ENCODE measurements around the gene GALNT5. TPM values are rescaled to one million over a fixed set of nuclear protein-coding genes. Genes with fewer than 3 reads are reported as not detected.

GALNT5 gene
- total RNA-seq, 2 experiments from 2014 or later, result 0.04 TPM; not detected in 1

DNA sequence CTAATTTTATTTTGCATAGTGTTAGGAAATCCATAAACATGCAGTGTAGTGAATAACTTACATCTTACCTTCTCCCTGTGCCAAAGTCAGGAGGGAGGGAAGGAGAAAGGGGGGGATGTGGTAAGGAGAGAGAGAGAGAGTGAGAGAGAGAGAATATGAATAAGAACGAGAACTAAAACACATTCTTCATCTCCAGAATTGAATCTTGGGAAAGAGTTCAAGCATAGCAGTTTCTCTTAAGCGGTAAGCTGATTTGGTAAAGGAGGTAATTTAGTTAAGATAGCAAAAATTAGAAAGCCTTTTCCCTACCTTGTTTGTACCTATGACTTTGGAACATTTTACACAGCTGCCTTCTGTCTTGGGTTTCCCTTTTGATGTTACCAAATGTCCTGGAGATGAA lies 52.4 kb downstream of the GALNT5 start:
- ATAC-seq (no peak), DNase-seq (no peak)
- intact Hi-C loops (cut with DNase I, micrococcal nuclease), result loop anchor here in 1 of 2 experiments (10.0 kb wide), 4 partner anchors 185 to 1445 kb away; partner anchors contain the start of gene ACVR1C
- peaks cover 58% of the 10 kb centered on the region for H3K4me1 Mint-ChIP-seq
- CTCF ChIA-PET, result interaction anchor here (0.6 to 3.7 kb wide), 8 partner anchors 16 to 438 kb away, joined by 3 to 17 read pairs (median 4); partner anchors contain the start of genes ACVR1C and ERMN
- no peaks in the 10 kb centered on the region for H3K9me3 Mint-ChIP-seq (ENCODE audit: low read depth)
- H3K27ac Mint-ChIP-seq, result no peak overlapping the region
- no peaks in the 10 kb centered on the region for H3K36me3 Mint-ChIP-seq (ENCODE audit: low read depth)
- no peak overlapping the region for H3K4me3 Mint-ChIP-seq
- H3K27me3 Mint-ChIP-seq, result no peaks in the 10 kb centered on the region
- POLR2A ChIA-PET, result no interaction called here

- no peaks in the 10 kb centered on the region for H3K27me3 Mint-ChIP-seq
- no peak overlapping the region for H3K27ac Mint-ChIP-seq
- no peak for DNase-seq
- H3K9me3 Mint-ChIP-seq (ENCODE audit: low read depth), result no peaks in the 10 kb centered on the region
- ATAC-seq, result no peak
- ChIA-PET POLR2A (no interaction called here), CTCF (interaction anchor here (0.6 to 3.7 kb wide), 7 partner anchors 10 to 1313 kb away, joined by 3 to 17 read pairs (median 4); no protein-coding TSS in a partner anchor)
- H3K36me3 Mint-ChIP-seq (ENCODE audit: low read depth), result no peaks in the 10 kb centered on the region
- intact Hi-C loops (cut with DNase I, micrococcal nuclease), result loop anchor here (2.0 kb wide), 2 partner anchors 15 to 587 kb away; no protein-coding TSS in a partner anchor
- H3K4me1 Mint-ChIP-seq, result peaks cover 62% of the 10 kb centered on the region
- no peak overlapping the region for H3K4me3 Mint-ChIP-seq
These were observed 54.2 kb downstream of the GALNT5 start for GRCh38 chr2:157311706-157312105.

DNA sequence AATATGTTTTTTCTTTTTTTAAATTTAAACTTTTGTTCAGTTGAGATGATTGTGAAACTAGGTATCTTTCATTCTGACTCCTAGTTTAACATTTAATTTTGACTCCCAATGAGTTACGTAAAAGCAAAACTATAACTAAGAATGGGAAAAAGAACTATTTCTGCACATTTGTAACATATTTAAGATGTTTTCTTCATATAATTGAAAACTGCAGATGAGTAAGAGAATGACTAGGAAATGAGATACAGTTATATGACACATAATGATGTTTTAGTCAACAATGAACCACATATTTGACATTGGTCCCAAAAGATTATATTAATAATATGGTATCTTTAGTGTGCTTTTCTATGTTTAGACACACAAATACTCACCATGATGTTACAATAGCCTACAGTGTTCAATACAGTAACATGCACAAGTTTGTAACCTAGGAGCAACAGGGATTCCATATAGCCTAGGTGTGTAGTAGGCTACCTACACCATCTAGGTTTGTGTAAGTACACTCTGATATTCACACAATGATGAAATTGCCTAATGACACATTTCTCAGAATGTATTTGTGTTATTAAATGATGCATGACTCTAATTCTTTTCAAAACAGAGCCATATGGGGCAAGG lies 55.5 kb downstream of the GALNT5 start:
- no peaks in the 10 kb centered on the region for H3K36me3 Mint-ChIP-seq (ENCODE audit: low read depth)
- no peaks in the 10 kb centered on the region for H3K27me3 Mint-ChIP-seq
- H3K4me3 Mint-ChIP-seq, result no peak overlapping the region
- peaks cover 49% of the 10 kb centered on the region for H3K4me1 Mint-ChIP-seq
- no peaks in the 10 kb centered on the region for H3K9me3 Mint-ChIP-seq (ENCODE audit: low read depth)
- H3K27ac Mint-ChIP-seq, result no peak overlapping the region
- intact Hi-C loops (cut with DNase I, micrococcal nuclease), result loop anchor here (2.0 kb wide), 2 partner anchors 14 to 586 kb away; no protein-coding TSS in a partner anchor
- ChIA-PET POLR2A (no interaction called here), CTCF (interaction anchor here (1.0 to 1.4 kb wide), 3 partner anchors 8 to 178 kb away, joined by 3 to 6 read pairs (median 5); no protein-coding TSS in a partner anchor)
- ATAC-seq (peak; percentile 84), DNase-seq (no peak)

DNA sequence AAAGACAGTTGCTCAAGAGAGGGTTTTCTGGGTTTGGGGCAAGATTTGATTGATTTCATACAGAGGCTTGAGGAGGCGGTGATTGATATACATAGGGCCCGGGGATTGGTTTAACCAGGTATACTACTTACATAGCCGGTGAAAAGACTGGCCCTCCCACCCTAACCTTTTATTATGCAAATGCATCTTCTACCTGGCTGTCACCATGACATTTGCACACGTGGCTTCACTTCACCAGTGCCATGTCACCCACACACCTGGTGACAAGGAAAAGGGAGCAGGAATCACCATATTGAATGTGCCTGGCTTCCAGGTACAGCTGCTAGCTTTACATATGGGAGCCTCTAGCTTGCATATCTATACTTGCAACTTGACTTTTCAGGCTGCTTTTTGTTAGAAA lies 58.4 kb downstream of the GALNT5 start:
- DNase-seq (no peak), ATAC-seq (no peak)
- POLR2A ChIA-PET, result interaction anchor here (0.6 kb wide), 1 partner anchor 42 kb away, joined by 4 read pairs; no protein-coding TSS in a partner anchor
- Mint-ChIP-seq H3K4me1 (peaks cover 44% of the 10 kb centered on the region), H3K36me3 (ENCODE audit: low read depth) (peaks cover 3% of the 10 kb centered on the region), H3K27ac (no peak overlapping the region), H3K4me3 (no peak overlapping the region), H3K9me3 (ENCODE audit: low read depth) (peaks cover 4% of the 10 kb centered on the region), H3K27me3 (no peaks in the 10 kb centered on the region)
- intact Hi-C loops (cut with DNase I, micrococcal nuclease), result no loop called here
- CTCF ChIA-PET, result interaction anchor here (2.7 to 5.4 kb wide), 4 partner anchors 9 to 20 kb away, joined by 14 to 28 read pairs (median 26); no protein-coding TSS in a partner anchor

- Mint-ChIP-seq H3K27ac (no peak overlapping the region), H3K4me3 (no peak overlapping the region), H3K36me3 (ENCODE audit: low read depth) (peaks cover 11% of the 10 kb centered on the region), H3K9me3 (ENCODE audit: low read depth) (peaks cover 4% of the 10 kb centered on the region), H3K4me1 (peaks cover 30% of the 10 kb centered on the region), H3K27me3 (no peaks in the 10 kb centered on the region)
- ChIA-PET POLR2A (interaction anchor here (0.5 kb wide), 1 partner anchor 109 kb away, joined by 3 read pairs; no protein-coding TSS in a partner anchor), CTCF (interaction anchor here (1.6 to 5.4 kb wide), 5 partner anchors 9 to 17 kb away, joined by 9 to 28 read pairs (median 24); no protein-coding TSS in a partner anchor)
- ATAC-seq (no peak), DNase-seq (no peak)
- intact Hi-C loops (cut with DNase I, micrococcal nuclease), result no loop called here
These were observed 61.4 kb downstream of the GALNT5 start for GRCh38 chr2:157318884-157319283.

GRCh38 chr2:157319795-157320194 lies 62.3 kb downstream of the GALNT5 start:
- Mint-ChIP-seq H3K9me3 (ENCODE audit: low read depth) (peaks cover 4% of the 10 kb centered on the region), H3K27me3 (no peaks in the 10 kb centered on the region), H3K36me3 (ENCODE audit: low read depth) (peaks cover 11% of the 10 kb centered on the region), H3K4me1 (peaks cover 25% of the 10 kb centered on the region), H3K27ac (no peak overlapping the region), H3K4me3 (no peak overlapping the region)
- POLR2A ChIA-PET, result no interaction called here
- intact Hi-C loops (cut with DNase I, micrococcal nuclease), result no loop called here
- CTCF ChIA-PET, result interaction anchor here (0.6 to 5.4 kb wide), 4 partner anchors 10 to 573 kb away, joined by 3 to 28 read pairs (median 10); no protein-coding TSS in a partner anchor
- ATAC-seq (no peak), DNase-seq (no peak)

- peaks cover 21% of the 10 kb centered on the region for H3K4me1 Mint-ChIP-seq
- peaks cover 4% of the 10 kb centered on the region for H3K9me3 Mint-ChIP-seq (ENCODE audit: low read depth)
- no peak overlapping the region for H3K27ac Mint-ChIP-seq
- intact Hi-C loops (cut with DNase I, micrococcal nuclease), result no loop called here
- no peaks in the 10 kb centered on the region for H3K27me3 Mint-ChIP-seq
- ATAC-seq (no peak), DNase-seq (no peak)
- H3K36me3 Mint-ChIP-seq (ENCODE audit: low read depth), result peaks cover 11% of the 10 kb centered on the region
- ChIA-PET CTCF (interaction anchor here (0.6 to 5.4 kb wide), 7 partner anchors 9 to 572 kb away, joined by 3 to 28 read pairs (median 4); no protein-coding TSS in a partner anchor), POLR2A (no interaction called here)
- H3K4me3 Mint-ChIP-seq, result no peak overlapping the region
These were observed 62.9 kb downstream of the GALNT5 start for GRCh38 chr2:157320409-157320808.

DNA sequence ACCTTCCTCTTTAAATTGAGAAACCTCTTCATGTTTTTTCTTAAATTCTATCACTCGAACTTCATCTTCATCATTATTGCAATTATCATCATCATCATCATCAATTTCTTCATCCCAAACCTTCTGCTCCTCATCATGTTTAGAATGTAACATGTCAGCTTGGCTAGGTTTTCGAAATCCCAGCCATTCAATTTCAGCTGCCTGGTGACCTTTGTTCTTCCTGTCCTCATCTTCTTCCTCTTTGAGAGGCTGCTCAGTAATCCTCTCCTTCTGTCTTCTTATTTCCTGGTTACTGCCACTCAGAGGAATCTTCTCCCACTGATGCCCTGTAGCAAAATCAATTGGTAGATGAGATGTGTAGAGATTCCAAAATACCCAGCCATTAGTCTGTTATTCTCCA lies 64.0 kb downstream of the GALNT5 start:
- H3K36me3 Mint-ChIP-seq (ENCODE audit: low read depth), result peaks cover 11% of the 10 kb centered on the region
- no peaks in the 10 kb centered on the region for H3K27me3 Mint-ChIP-seq
- ChIA-PET POLR2A (no interaction called here), CTCF (interaction anchor here (1.0 to 7.2 kb wide), 4 partner anchors 14 to 111 kb away, joined by 3 to 91 read pairs (median 4); no protein-coding TSS in a partner anchor)
- H3K27ac Mint-ChIP-seq, result no peak overlapping the region
- intact Hi-C loops (cut with DNase I, micrococcal nuclease), result no loop called here
- peaks cover 18% of the 10 kb centered on the region for H3K4me1 Mint-ChIP-seq
- ATAC-seq, result no peak
- no peak overlapping the region for H3K4me3 Mint-ChIP-seq
- H3K9me3 Mint-ChIP-seq (ENCODE audit: low read depth), result peaks cover 4% of the 10 kb centered on the region
- no peak for DNase-seq

GRCh38 chr2:157322432-157322831 lies 64.9 kb downstream of the GALNT5 start:
- POLR2A ChIA-PET, result no interaction called here
- ATAC-seq (no peak), DNase-seq (no peak)
- CTCF ChIA-PET, result interaction anchor here (0.5 to 12.4 kb wide), 4 partner anchors 15 to 556 kb away, joined by 3 to 189 read pairs (median 47); no protein-coding TSS in a partner anchor
- Mint-ChIP-seq H3K27ac (no peak overlapping the region), H3K9me3 (ENCODE audit: low read depth) (peaks cover 4% of the 10 kb centered on the region), H3K36me3 (ENCODE audit: low read depth) (peaks cover 11% of the 10 kb centered on the region), H3K4me1 (peaks cover 25% of the 10 kb centered on the region), H3K27me3 (no peaks in the 10 kb centered on the region), H3K4me3 (no peak overlapping the region)
- intact Hi-C loops (cut with DNase I, micrococcal nuclease), result no loop called here

GRCh38 chr2:157324331-157324843 lies 66.9 kb downstream of the GALNT5 start:
- POLR2A ChIA-PET, result interaction anchor here (0.7 kb wide), 1 partner anchor 113 kb away, joined by 10 read pairs; no protein-coding TSS in a partner anchor
- intact Hi-C loops (cut with DNase I, micrococcal nuclease), result no loop called here

DNA sequence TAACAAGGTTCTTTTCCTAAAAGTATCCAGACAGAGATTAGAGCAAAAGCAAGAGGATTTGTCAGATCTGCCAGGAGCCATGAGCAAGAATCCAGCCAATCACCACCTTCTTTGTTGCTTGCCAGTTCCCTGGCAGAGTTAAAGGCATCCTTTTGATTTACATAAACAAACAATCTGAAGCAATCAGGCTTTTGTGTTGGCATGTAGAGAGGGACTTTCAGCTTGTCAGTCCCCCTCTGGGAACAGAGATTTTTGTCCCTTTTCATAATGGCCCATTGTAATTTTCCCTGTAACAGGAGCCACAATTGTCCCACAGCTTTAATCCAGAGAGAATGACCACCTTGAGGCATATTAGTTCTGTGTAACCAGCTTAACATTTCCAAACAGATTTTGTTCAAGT lies 68.3 kb downstream of the GALNT5 start, which contains the start of gene ERMN:
TSS of gene ERMN (minus strand) at position 39 of the 400 bp plus-strand sequence. CDS start 182 bp downstream, outside the sequence.
- Mint-ChIP-seq H3K4me3 (no peak within 1 kb of the TSS), H3K4me1 (peaks cover 52% of the 10 kb centered on the region), H3K27ac (no peak within 1 kb of the TSS), H3K9me3 (ENCODE audit: low read depth) (no peaks in the 10 kb centered on the region), H3K27me3 (no peaks in the 10 kb centered on the region), H3K36me3 (ENCODE audit: low read depth) (peaks cover 8% of the 10 kb centered on the region)
- ATAC-seq (no peak), DNase-seq (no peak)
- ChIA-PET POLR2A (interaction anchor here (0.6 to 3.3 kb wide), 3 partner anchors 68 to 87 kb away, joined by 3 to 16 read pairs (median 7); no protein-coding TSS in a partner anchor), CTCF (interaction anchor here (0.7 to 12.4 kb wide), 20 partner anchors 8 to 167 kb away, joined by 3 to 189 read pairs (median 10); no protein-coding TSS in a partner anchor)
- intact Hi-C loops (cut with DNase I, micrococcal nuclease), result loop anchor here (2.0 to 5.0 kb wide), 4 partner anchors 13 to 167 kb away; no protein-coding TSS in a partner anchor

More at GRCh38 chr2:157324331-157324843, 66.9 kb downstream of the GALNT5 start:
- Mint-ChIP-seq H3K4me1 (peaks cover 39% of the 10 kb centered on the region), H3K27ac (no peak overlapping the region), H3K27me3 (no peaks in the 10 kb centered on the region), H3K36me3 (ENCODE audit: low read depth) (peaks cover 11% of the 10 kb centered on the region), H3K9me3 (ENCODE audit: low read depth) (no peaks in the 10 kb centered on the region), H3K4me3 (no peak overlapping the region)
- no peak for DNase-seq
- CTCF ChIA-PET, result interaction anchor here (0.6 to 12.4 kb wide), 4 partner anchors 13 to 167 kb away, joined by 3 to 189 read pairs (median 48); no protein-coding TSS in a partner anchor
- ATAC-seq, result no peak
